ENCODE data around the gene GNAZ.

GRCh38 chr22:23140385-23140784 is 70.1 kb downstream of the GNAZ start:
- TF ChIP-seq CTCF (IDR thresholded peaks at IDR 0.05): no peak
- no peak for TF ChIP-seq POLR2A (IDR thresholded peaks at IDR 0.05)

Measured in testis (tissue), 2 donors.